ENCODE measurements around the gene CABLES1. TPM values are rescaled to one million over a fixed set of nuclear protein-coding genes. Genes with fewer than 3 reads are reported as not detected.

Gene CABLES1
- total RNA-seq, 1 experiment from 2014 or later: 66.4 TPM

- no TSS peak for BruUV-seq (replicated peaks)
- in situ Hi-C loops (cut with HindIII; ENCODE audit: low pct_unique_long_range_greater_than_20kb, low sequenced_read_pairs): no loop called here
- CTCF ChIA-PET: no interaction called here
Measured at GRCh38 chr18:23122334-23123229, 12.7 kb upstream of the CABLES1 start.

More at GRCh38 chr18:23122334-23123229, 12.7 kb upstream of the CABLES1 start:
- Histone ChIP-seq H3K36me3 (ENCODE audit: control insufficient read depth, insufficient read depth, low read length) (no peaks in the 10 kb centered on the region), H3K27ac (ENCODE audit: low read length) (peak overlapping the region; percentile 51), H3K27me3 (ENCODE audit: control insufficient read depth, insufficient read depth, low read length) (no peaks in the 10 kb centered on the region), H3K9me3 (ENCODE audit: control insufficient read depth, insufficient read depth, low read depth, low read length) (no peaks in the 10 kb centered on the region), H3K4me1 (ENCODE audit: control insufficient read depth, insufficient read depth, low read length) (peaks cover 20% of the 10 kb centered on the region), H3K4me3 (ENCODE audit: low read depth in 2 of 2, low read length in 2 of 2) (no peak overlapping the region)
- POLR2A ChIA-PET: no interaction called here
- no peak for DNase-seq (ENCODE audit: low read depth, low spot score)
- no peak for ATAC-seq
- intact Hi-C loops (cut with micrococcal nuclease; ENCODE audit: unreplicated experiment): no loop called here
- no peak for TF ChIP-seq POLR2AphosphoS5 (IDR thresholded peaks at IDR 0.05; ENCODE audit: low read depth, low read length)
- TF ChIP-seq TCF7L2 (IDR thresholded peaks at IDR 0.05; ENCODE audit: low read depth, low read length): no peak
- no peak for TF ChIP-seq SIN3A (IDR thresholded peaks at IDR 0.05; ENCODE audit: borderline replicate concordance, insufficient read depth, low read depth, low read length)
- no peak for TF ChIP-seq REST (IDR thresholded peaks at IDR 0.05; ENCODE audit: insufficient read depth in 1 of 2, low read depth in 2 of 2, low read length in 1 of 2)
- TF ChIP-seq CTCF (IDR thresholded peaks at IDR 0.05): no peak

All from Panc1 (cell line).